GM12873 (cell line): ENCODE results near the gene QPCTL.

Source experiments
- CTCF ChIP-seq: IDR thresholded peaks from 2 replicates; pipeline ENCODE4 v1.5.1; 2012; ENCODE audit warnings: low read depth, mild to moderate bottlenecking, moderate library complexity, low read length, control low read depth; ENCODE audit not compliant: insufficient read depth; ENCODE audit errors: missing control alignments

The QPCTL gene

GRCh38 chr19:45664575-45664974 lies 27.9 kb upstream of the QPCTL start:
- no peak for TF ChIP-seq CTCF

- TF ChIP-seq CTCF = no peak
These were observed 24.7 kb upstream of the QPCTL start, which contains the start of gene GIPR for GRCh38 chr19:45667620-45668341. GIPR (plus strand) TSS chr19:45668221; CDS start chr19:45669521, 1,300 bp downstream.

- TF ChIP-seq CTCF = no peak
These were observed 24.1 kb upstream of the QPCTL start for GRCh38 chr19:45668342-45668871.

GRCh38 chr19:45670670-45671453 lies 21.6 kb upstream of the QPCTL start:
- no peak for TF ChIP-seq CTCF

GRCh38 chr19:45674946-45675345 lies 17.5 kb upstream of the QPCTL start:
- TF ChIP-seq CTCF = no peak

GRCh38 chr19:45676851-45677263 lies 15.6 kb upstream of the QPCTL start:
- no peak for TF ChIP-seq CTCF

GRCh38 chr19:45677351-45678230 lies 14.9 kb upstream of the QPCTL start:
- peak; percentile 6 for TF ChIP-seq CTCF
